CD4-positive, alpha-beta T cell treated with Interferon gamma for 1 hour (primary cell): ENCODE results near the gene NFASC.

Experiments
- DNase-seq: peaks from one replicate; pipeline ENCODE4 v3.0.0-alpha.2; 2020

Gene NFASC

GRCh38 chr1:204894031-204894430 lies 23.4 kb downstream of the NFASC start:
- no peak for DNase-seq

- no peak for DNase-seq
Observed at GRCh38 chr1:204894606-204895005, 23.9 kb downstream of the NFASC start.

GRCh38 chr1:204896023-204896422 lies 25.4 kb downstream of the NFASC start:
- no peak for DNase-seq

- no peak for DNase-seq
Observed at GRCh38 chr1:204896787-204897469, 26.3 kb downstream of the NFASC start.

DNA sequence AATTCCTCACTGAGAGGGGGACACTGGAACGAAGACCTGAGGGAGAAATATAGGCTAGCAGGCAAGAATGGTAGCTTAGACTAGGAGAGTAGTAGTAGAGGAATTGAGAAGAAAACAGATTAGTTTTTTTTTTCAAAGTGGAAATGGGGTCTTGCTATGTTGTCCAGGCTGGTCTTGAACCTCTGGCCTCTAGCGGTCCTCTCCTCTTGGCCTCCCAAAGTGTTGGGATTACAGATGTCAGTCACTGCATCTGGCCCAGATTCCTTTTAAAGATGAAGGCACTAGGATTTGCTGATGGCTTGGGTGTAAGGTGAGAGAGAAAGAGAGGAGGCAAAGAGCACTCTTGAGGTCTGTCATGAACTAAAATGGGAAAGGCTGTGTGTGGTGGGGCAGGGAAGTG lies 30.1 kb downstream of the NFASC start:
- no peak for DNase-seq

DNA sequence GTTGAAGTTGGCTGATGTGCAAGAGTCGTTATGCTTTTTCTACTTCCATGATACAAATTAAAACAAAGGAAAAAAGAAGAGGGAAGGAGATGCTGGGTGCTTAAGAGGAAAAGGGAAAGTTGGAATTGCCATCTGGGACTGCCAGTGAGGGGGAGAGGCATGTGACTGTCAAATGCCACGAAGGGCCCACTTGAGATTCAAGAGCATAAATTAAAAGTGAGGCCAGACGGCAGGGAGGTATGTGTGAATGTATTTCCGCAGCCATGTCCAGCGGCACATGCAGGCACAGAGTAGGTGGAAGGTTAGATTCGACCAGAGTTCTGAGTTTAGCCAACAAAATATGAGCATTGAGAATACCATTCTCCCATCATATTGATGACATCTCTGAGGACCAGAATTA lies 32.0 kb downstream of the NFASC start:
- DNase-seq = no peak

GRCh38 chr1:204904228-204904810 lies 33.7 kb downstream of the NFASC start:
- no peak for DNase-seq

GRCh38 chr1:204909109-204909508 lies 38.4 kb downstream of the NFASC start:
- DNase-seq = no peak

- no peak for DNase-seq
Observed at GRCh38 chr1:204915861-204916495, 45.3 kb downstream of the NFASC start.

DNA sequence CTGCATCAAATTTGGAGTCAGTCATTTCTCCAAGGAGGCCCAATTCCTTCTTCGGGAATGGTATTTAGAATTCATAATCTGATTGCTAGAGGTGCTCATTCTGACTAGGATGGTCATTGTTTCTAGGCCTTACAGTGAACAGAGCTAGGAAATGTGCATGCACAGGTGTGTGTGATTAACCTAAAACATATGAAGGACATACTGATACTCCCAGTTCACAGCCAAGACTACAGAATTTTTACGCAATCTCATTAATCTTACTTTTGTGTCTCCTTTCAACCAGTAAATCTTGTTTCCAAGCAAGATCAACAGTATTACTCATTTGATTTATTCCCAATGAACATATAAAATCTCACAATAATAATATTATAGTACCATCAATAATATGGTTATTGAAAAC lies 47.1 kb downstream of the NFASC start:
- DNase-seq = no peak

GRCh38 chr1:204920511-204920910 lies 49.8 kb downstream of the NFASC start:
- no peak for DNase-seq

DNA sequence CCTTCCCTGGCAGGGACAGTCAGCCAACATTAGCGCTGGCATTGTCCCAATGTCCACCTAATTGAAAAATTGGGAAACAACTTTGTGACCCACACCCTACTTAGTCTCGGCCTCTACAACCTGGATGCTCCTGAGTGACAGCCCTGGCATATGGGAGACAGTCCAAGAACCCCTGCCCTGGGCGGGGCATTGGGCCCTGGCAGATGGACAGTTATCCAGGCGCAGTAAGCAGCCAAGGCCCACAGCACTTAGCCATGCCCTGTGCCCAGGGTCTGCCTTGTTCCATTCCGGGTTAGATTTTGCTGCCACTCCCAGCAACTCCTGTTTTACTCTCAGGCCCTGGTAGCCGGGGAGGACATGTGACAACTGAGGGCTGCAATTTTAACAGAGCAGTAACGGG lies 50.3 kb downstream of the NFASC start:
- DNase-seq = no peak

DNA sequence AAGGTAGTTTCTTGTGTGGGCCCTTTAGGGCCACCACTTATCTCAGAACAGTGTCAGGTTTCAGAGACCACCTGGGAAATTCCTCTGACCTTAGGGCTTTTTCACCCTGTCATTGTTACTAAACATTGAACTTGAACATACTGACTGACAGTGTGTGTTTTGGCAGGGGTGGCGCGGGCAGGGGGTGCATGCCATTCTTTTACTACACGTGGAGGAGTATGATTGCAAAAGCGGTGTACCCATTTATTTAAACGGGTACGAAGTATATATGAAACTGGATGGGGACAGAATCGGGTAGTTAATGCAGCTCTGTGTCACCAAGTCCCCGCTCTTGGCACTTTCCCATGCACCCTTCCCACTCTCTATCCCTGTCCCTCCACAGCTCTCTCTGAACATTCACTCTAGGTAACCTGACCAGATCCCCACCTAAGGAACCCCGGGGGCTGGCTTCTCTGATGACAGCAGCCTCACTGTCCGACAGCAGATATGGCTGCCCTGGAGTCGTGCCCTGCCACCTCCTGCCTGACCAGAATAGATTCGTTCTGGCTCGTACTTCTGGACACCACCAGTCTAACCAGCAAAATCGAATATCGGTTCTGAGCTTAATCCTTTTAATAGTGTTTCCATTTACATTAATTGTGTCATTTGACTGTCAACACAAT lies 51.3 kb downstream of the NFASC start:
- no peak for DNase-seq

- DNase-seq = no peak
Observed at GRCh38 chr1:204923201-204923600, 52.5 kb downstream of the NFASC start.

GRCh38 chr1:204923626-204924012 lies 53.0 kb downstream of the NFASC start:
- no peak for DNase-seq

DNA sequence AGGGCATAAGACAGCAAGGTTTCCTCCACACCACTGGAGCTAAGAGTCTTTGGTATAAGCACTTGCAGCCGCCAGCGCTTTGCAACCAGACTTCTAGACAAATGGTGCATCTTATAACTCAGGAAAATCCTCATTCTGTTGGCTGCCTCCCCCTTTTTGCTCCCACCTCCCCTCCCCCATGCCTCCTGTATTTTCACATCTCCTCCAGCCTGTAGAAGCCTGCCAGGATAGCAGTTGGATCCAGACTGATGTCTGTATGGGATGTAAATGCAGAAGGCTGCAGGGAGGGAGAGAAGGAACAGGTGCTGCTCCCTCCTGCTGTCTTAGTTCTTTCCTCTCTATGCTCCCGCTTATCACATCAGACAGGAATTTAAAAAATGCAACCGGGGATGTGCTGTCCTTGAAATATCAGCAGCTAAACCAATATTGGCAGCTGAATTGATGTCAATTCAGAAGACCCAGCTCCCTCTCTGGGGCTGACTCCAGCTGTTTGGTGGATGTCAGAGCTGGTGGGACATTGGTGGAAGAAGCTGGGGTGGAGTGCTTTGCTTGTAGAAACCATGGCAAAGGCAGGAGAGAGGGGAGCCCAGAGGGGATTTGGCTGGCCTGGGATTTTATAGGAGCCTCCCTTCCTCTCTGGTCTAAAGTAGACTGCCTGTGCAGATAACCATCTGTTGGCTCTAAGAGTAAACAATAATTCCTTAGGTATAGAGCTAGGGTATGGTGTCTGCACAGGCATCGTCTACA lies 53.5 kb downstream of the NFASC start:
- DNase-seq = no peak

- DNase-seq = no peak
Observed at GRCh38 chr1:204925701-204926100, 55.0 kb downstream of the NFASC start.

DNA sequence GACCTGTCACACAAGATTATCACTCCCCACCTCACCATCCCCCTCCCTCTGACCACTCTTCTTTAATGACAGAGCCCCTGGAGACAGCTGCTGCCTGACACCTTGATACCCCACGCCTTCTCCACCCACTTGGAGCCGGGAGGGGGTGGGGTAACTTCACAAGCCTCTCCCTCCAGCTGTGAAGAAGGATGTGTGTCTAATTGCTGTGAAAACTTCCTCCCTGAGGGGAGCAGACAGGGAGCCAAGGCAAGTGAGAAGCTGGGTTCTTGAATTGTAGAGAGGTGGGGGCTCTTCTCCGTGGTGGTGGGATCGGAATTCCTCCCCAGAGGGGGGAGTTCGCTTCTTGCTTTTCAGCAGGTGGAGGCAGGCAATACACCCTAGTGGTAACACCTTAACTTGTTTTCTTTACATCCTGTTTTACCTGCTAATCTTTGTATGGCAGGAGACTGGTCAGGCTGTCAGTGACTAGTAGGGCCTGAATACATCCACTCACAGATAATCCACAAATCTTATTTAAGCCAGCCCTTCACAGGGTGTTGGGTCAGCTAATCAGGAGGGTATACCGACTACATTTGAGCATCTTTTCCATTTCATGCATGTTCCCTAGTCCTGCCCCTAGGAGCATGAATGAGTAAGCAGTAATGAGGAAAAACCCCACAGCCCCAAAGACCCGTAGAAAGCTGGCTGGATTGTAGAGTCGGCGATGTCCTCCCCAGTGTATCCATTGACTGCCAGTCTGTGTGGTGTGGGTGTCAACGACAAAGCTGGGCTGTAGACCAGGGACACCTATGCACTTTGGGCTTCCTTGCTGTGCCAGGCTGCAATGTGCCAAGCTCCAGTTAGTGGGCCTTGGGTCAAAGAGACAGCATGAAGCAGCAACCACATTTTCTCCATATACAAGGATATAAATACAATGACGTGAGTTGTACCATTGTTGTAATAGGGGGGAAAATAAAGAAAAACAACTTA lies 57.3 kb downstream of the NFASC start:
- no peak for DNase-seq

DNA sequence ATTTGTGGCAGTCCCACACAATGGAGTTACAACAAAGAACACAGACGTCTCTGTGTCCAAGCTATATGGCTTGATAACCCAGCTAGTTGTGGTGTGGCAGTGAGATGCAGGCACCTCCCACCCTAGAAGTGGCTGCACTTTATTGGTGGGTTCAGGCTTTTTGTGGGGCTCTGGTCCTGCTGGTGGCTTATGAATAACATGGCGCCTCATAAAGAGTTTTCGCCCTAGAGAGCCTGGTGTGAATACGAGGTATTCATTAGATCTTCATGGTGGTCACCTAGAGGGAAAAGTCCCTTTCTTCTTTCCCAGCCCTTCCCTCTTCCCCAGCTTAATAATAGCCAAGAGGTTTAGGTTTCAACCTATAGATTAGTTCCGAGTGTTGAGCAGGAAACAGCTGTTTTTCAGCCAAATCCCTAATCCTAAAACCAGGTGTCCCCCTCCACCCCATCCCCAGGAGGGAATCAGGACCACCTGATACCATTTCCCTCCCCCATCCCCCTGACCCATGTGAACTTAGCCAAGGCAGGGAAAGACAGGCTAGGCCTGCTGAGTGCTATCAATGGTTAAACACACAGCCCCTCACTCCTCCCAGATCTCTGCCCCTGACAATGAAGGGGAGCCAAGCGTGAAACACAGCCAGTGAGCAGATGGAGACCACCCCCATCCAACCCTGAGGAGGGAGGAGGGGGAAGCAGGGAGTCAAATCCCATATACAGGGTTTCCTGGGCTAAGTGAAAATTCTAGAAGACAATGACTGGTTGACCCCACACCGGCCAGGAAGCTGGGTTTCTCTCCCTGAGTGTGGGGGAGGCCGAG lies 58.2 kb downstream of the NFASC start:
- no peak for DNase-seq

DNA sequence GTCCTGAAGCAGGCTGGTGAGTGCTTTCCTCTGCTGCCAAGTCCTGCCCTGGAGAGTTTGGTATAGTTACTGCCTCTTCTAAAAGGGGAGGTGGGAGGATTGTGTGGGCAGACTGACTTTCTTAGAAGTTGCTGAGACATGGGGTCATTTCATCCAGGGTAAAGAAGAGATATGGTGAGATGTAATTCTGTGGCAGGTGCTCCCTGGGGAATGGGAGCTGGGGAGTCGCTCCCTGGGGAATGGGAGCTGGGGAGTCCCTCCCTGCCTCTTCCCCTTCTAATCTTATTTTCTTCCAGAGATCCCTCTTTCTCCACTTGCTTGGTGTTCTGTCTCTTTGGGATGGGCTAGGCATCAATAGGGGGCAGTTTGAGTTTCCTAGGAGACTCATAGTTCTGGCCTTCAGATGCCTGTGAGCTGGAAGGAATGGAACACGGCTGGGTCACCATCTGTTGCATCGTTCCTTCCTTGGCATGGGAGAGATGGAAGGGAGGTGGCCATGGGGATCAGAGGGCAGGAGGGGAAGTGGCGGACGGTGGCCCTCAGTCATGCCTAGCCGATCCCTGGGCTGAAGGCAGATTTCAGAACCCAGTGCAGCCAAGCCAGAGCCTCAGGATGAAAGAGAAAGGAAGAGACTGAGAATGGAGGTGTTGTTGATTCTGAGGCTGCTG lies 59.0 kb downstream of the NFASC start:
- no peak for DNase-seq

DNA sequence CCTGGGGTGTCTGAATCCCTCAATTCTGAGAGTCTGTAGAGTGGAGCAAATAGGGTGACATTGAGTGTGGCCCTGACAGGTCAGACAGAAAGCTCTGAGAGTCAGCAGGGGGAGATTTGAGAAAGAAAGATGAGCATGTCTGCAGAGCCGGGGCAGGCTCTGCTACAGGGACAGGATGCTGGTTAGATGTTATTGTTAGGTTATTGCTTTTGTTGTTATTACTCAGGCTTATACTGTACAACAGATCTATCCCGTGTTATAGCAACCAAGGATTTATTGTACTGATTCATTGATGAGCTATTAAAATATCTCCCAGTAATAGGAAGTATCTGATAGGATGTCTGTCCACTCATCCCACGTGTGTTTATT lies 59.5 kb downstream of the NFASC start:
- DNase-seq = no peak
